Measurements from ENCODE around the gene BUB1B.

BUB1B gene

DNA sequence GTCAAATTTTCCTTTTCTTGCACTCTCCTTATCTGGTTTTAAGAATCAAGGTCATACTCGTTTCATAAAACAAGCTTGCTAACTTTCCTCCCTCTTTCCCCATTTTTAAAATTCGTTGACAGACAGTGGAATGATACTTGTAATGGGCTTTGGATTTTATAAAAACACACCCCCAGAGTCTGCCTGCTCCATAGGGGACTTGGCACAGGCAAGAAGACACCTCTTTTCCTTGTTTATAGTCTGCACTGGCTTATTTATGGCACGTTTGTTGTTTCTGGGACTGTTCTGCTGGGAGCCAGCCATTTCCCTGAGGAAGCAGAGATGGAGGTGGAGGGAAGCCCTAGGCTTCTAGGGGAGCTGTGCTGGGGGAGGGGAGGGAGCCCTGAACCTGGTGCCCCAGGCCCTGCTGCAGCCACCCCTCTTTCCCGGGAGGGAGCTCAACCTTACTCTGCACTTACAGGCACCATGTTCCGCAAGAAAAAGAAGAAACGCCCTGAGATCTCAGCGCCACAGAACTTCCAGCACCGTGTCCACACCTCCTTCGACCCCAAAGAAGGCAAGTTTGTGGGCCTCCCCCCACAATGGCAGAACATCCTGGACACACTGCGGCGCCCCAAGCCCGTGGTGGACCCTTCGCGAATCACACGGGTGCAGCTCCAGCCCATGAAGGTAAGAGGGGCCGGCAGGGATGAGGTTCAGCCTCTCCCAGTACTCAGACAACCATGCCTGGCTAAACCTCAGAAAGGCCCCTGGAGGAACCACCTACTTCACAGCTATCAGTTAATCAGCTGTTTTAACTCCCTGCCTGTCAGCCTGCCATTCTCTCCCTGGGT is 103.7 kb downstream of the BUB1B start:
- in situ Hi-C loops (cut with HindIII; ENCODE audit: low pct_ligation_motif_present, low pct_unique_long_range_greater_than_20kb, low sequenced_read_pairs) = no loop called here
- no peak for DNase-seq

DNA sequence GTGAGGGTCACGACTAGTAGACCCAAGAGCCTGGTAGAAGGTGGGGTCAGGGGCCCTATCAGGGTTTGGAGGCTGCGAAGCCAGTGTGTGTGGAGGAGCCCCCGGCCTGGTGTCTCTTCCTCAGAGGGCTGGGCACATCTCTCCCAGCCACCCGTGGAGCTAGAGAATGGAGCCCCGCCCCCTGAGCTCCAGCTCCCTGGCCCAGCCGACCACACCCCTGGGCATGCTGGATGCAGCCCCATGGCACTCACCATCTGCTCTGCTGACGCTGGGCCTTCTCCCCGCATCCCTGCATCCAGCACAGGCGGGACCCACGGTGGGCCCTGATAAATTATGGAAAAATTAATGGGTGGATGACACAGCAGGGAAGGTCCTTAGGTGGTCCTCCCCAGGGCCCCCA is 104.5 kb downstream of the BUB1B start:
- in situ Hi-C loops (cut with HindIII; ENCODE audit: low pct_ligation_motif_present, low pct_unique_long_range_greater_than_20kb, low sequenced_read_pairs) = no loop called here
- no peak for DNase-seq

DNA sequence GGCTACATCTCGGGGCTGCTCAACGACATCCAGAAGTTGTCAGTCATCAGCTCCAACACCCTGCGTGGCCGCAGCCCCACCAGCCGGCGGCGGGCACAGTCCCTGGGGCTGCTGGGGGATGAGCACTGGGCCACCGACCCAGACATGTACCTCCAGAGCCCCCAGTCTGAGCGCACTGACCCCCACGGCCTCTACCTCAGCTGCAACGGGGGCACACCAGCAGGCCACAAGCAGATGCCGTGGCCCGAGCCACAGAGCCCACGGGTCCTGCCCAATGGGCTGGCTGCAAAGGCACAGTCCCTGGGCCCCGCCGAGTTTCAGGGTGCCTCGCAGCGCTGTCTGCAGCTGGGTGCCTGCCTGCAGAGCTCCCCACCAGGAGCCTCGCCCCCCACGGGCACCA is 105.0 kb downstream of the BUB1B start:
- in situ Hi-C loops (cut with HindIII; ENCODE audit: low pct_ligation_motif_present, low pct_unique_long_range_greater_than_20kb, low sequenced_read_pairs) = no loop called here
- no peak for DNase-seq

DNA sequence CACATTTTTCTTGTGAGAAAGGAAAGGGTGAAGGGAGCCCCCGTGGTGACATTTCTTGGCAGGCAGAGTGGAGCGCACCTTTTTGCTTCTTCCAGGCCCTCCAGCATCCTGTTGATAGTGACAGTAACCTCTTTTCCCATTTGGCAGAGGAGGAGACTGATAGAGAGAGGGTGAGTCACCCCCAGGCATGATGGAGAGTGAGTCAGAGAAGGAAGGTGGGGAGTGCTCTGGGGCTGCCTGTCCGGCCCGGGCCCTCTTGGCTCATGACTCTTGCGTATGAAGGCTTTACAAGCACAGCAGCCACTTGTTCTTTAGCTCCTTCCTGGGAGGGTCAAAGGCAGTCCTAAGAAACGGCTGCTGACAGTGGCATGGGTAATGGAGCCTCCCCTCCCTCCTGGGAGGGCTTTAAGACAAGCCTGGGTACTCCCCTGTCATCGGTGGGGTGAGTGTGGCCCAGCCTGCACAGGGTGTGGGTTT is 106.0 kb downstream of the BUB1B start:
- DNase-seq = peak; percentile 89
- in situ Hi-C loops (cut with HindIII; ENCODE audit: low pct_ligation_motif_present, low pct_unique_long_range_greater_than_20kb, low sequenced_read_pairs) = no loop called here

DNA sequence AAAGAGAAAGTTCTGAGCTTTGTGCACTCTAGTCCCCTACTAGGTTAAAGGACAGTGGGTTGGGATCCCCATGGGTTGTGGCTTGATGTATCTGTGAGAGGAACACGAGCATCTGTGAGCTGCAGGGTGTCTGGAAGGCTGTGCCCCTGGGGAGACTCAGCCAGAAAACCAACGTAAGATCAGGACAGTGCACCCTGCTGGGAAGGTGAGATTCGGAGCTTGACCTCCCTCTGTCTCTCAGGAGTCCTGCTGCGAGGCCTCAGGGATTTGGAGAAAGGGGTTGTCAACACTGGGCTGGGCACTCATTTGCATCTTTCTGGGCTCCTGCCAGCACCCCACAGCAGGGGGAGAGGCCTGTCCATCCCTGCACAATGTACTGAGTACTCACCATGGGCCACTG is 106.8 kb downstream of the BUB1B start:
- DNase-seq = no peak
- in situ Hi-C loops (cut with HindIII; ENCODE audit: low pct_ligation_motif_present, low pct_unique_long_range_greater_than_20kb, low sequenced_read_pairs) = no loop called here

DNA sequence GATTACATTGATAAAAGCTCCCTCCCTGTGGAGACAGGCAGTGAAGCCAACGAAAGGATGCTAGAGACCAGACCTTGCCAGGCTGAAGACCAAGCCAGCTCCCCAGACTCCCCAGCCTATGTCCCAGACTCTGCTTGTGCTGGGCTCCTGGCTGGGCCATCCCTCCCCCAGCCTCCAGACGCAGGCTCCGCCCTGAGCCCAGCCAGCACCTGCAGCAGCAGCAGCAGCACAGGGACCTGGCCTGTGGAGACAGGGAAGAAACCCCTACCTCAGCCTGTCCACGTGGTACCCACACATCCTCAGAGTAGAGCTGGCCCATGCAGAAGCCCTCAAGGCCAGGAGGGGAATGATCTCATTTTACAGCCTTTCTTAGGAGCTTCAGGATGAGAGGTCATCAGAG is 108.7 kb downstream of the BUB1B start:
- in situ Hi-C loops (cut with HindIII; ENCODE audit: low pct_ligation_motif_present, low pct_unique_long_range_greater_than_20kb, low sequenced_read_pairs) = loop anchor here (10.0 kb wide), 1 partner anchor 45 kb away; no protein-coding TSS in a partner anchor
- DNase-seq = no peak

DNA sequence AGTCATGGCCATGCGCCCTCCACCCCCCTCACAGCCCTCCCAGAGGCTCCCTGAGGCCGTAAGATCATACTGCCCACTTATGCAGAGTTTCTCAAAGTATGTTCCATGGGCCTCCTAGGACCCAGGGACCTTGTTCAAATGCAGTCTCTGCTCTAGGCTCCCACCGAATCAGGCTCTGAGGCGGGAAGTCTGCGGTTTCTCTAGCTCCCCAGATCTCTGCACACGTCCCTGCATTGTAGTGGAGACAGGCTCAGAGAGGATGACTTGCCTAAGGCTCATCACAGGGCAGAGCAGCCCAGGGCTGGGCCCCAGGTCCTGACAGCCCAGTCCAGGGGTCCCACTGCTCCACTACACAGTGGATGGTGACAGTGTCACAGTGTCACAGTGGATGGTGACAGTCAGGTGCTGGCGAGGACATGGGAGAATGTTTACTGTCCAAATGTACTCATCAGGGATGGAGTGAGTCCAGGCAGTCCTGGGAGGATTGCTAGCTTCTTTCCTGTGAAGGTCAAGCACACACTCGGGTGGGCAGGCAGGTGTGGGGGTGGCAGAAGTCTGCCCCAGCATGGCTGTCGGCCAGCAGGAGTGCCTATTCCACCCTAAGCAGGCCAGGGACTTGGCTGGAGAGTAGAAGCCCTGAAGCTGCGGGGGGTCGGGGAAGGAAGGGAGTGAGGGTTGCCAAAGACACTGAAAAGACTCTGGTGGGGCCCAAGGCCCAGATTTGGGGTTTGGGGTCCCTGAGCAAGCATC is 109.6 kb downstream of the BUB1B start:
- no peak for DNase-seq
- in situ Hi-C loops (cut with HindIII; ENCODE audit: low pct_ligation_motif_present, low pct_unique_long_range_greater_than_20kb, low sequenced_read_pairs) = loop anchor here (10.0 kb wide), 1 partner anchor 46 kb away; no protein-coding TSS in a partner anchor
